HG03469 (cell line): ENCODE measurements around the gene SCIMP.
"Not testable (repeated sequence)": the region's sequence is repeated elsewhere in the genome, so short reads cannot be mapped to it uniquely, and the experiment has no call there.

ENCODE experiments used
- ATAC-seq: cut with Tn5 transposase; IDR thresholded peaks from one replicate; pipeline ENCODE4 v1.9.1; 2021; ENCODE audit warnings: mild to moderate bottlenecking, moderate library complexity, moderate number of reproducible peaks; ENCODE audit not compliant: unreplicated experiment

SCIMP gene

DNA sequence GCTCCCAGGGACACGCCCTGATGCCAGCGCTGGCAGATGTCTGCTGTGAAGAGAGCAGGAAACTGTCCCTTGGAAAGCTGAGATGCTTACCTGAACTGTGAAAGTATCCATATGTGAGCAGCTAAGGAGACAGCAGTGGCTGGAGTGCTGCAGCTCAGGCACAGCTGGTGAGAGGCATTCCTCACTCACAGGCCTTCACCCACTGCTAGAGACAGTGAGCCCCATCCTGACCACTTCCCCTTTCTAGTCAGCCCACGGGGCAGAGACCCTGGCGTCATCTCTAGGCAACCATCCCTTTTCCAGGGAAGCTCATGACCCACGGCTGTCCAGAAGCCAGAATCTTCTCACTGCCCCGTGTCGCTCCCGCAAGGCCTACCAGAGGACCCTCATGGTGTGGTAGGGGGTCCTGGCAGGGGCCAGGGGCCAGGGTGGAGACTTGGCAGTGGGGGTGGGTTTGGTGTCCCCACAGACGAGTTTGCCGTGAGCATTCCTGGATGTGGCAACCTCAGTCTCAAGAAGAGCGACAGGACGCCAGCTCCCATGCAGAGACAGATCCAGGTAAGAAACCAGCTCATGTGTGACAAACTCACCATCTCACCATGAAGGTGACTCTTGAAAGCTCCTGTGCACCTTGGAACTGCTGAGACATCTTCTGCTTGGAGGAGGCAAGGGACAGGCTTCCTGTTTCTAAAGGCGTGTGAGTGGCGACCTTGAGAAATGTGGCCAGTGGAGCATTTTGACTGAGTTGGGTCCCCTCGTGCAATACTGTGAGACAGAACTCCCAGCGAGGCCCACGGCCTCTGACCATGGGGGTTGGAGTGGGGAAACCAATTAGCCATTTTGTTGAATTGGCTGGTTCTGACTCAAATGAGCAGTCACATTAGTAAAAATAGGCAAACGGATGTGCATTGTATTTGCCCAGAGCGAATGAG lies at the start of gene SCIMP:
Gene SCIMP, minus strand, starts transcription at position 216 of the 932 bp plus-strand sequence. Its CDS starts 105 bp downstream, at position 111.
- no peak for ATAC-seq

DNA sequence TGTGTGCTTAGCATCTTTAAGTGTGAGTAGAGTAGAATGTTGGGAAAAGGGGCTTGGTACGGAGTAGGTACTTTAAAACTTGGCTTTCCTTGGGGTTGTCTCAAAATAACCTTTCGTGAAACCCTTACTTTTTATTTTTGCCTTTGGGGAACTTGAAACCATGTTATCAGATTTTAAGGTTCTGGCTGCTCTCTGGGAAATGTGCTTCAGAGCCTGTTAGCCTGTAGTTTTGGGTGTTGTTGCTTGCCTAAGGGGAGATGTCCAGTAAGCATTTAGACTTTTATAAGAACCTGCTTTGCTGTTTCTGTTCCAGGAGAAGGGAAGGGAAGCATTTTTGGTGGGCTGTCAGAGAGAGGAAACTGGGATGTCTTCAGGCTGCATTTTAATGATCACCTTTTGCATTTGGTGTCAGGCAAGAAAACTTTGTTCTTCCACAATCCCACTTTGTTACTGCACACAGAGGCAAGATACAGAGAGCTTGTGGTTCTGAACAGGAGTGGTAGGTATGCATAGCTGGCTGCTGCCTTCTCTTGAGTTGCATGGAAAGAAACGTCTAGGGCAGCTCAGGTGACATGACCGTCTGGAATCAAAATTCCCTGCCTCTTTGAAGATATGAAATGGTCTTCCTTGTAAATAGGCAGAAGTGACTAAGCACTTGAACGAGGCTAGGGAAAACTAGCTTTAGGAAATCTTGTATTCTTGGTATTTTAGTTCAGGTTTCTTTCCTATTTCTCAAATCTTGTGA lies 49.1 kb upstream of the SCIMP start:
- no peak for ATAC-seq

DNA sequence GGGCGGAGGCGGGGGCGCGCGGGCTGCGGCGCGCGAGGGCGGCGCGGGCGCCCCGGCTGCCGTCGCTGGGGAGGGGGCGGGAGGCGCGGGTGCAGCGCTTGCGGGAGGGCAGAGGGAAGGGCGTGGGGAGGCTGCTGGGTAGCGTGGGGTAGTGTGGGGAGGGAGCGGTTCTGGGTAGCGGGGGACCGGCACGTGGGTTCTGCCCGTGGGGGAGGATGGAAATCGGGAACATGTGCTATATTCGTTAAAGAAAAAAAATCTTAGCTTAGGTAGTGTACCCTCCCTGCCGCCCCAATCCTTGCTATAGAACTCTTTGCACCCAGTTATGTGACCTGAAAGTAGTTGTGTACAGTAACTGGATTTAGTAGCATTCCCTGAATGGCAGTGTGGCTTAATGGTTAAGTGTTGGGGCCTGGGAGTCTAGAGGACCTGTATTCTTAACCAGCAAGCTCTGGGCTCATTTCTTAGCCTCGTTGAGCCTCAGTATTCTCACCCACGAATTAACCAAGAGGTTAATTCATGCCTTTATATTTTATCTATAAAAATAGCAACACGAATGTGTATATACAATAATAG lies 48.1 kb upstream of the SCIMP start:
- no peak for ATAC-seq

DNA sequence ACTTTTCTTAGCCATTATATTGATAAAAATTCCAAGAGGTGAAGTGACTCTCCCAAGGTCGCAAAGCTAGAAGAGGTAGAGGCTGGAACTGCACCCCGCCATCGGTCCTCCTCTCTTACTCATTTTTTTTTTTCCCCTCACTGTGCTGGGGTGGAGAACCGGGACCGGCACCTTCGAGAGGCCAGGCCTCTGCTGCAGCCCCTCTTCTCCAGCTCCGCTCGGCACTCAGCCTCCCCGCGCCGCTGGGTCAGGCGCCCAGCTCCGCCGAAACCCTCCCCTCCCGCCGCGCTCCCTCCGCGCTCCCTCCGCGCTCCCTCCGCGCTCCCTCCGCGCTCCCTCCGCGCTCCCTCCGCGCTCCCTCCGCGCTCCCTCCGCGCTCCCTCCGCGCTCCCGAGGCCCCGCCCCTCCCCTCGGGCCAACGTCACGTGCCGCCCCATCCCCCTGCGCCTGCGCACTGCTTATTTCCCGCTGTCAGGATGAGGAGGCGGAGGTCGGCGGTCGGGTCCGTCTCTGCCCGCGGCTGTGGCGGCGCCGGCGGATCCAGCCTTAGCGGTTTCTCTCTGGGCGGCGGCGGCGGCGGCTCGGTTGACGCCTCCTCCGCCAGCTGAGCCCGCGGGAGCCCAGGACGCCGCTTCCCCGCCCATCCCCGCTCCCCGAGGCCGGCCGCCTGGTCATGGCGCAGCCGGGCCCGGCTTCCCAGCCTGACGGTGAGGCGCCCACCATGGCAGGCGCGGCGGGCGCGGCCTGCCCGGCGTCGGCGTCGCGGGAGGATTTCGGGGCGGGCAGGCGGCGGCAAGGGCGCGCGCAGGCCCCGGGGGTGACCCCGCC lies 47.4 kb upstream of the SCIMP start, which contains the start of gene RABEP1:
Gene RABEP1, plus strand, starts transcription at position 471 of the 828 bp plus-strand sequence. Its CDS starts 203 bp downstream, at position 674.
- no peak for ATAC-seq

DNA sequence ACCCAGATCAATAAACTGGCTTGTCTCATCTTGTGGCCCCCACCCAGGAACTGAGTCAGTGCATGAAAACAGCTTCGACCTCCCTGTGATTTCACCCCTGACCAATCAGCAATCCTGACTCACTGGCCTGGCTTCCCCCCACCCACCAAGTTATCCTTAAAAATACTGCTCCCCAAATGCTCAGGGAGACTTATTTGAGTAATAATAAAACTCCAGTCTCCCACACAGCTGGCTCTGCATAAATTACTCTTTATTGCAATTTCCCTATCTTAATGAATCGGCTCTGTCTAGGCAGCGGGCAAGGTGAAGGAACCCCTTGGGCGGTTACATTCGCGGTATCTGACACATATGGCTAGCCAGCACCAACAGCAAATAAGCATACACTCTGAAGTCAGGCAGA lies 37.7 kb upstream of the SCIMP start:
- no peak for ATAC-seq

DNA sequence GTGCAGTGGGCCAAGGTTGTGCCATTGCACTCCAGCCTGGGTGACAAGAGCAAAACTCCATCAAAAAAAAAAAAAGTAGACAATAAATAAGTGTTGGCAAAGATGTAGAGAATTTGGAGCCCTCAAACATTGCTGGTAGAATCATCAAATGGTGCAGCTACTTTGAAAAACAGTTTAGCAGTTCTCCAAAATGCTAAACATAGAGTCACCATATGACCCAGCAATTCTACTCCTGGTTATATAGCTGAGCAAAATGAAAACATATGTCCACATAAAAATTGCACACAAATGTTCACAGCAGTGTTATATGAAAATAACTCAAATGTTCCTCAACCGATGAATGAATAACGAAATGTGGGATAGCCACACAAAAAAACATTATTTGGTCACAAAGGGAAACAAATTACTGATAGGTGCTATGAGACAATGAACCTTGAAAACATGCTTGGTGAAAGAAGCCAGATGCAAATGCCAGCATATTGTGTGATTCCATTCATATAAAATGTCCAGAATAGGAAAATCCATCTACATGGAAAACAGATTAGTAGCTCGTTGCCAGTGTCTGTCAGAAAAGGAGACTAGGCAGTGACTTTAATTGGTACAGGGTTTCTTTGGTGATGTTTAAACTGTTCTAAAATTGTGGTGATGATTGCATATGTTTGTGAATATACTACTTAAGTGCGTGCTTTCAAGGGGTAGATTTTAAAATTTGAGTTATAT lies 34.7 kb upstream of the SCIMP start:
- ATAC-seq: no peak

DNA sequence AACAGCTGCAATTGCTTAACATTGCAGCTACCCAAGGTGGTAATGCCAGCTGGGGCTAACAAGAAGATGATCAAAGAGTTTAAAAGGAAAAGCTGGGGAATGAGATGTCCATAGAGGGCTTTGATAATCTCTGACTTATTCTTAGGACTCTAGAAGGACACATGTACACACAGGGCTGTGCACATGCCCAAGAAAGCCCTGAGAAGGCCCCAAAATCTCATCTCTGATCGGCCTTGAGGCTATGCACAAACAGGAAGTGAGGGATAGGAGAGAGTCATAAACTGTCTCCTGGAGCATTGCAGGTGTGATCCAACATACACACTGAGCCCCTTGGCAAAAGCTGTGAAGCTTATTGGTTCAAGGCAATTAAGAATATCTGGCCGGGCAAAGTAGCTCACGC lies 30.2 kb upstream of the SCIMP start:
- ATAC-seq: no peak

DNA sequence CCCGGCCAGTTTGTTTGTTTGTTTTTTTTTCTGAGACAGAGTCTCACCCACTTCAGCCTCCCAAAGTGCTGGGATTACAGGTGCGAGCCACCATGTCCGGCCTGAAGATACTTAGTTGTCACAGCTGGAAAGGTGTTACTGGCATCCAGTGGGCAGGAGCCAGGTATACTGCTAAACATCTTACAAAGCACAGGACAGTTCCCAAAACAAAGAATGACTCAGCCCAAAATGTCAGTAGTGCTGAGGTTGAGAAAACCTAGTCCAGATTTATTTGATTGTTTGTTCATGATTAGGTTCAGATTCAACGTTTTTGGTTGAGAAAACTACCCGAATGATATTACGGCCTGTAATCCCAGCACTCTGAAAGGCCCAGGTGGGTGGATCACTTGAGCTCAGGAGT lies 28.8 kb upstream of the SCIMP start:
- no peak for ATAC-seq

DNA sequence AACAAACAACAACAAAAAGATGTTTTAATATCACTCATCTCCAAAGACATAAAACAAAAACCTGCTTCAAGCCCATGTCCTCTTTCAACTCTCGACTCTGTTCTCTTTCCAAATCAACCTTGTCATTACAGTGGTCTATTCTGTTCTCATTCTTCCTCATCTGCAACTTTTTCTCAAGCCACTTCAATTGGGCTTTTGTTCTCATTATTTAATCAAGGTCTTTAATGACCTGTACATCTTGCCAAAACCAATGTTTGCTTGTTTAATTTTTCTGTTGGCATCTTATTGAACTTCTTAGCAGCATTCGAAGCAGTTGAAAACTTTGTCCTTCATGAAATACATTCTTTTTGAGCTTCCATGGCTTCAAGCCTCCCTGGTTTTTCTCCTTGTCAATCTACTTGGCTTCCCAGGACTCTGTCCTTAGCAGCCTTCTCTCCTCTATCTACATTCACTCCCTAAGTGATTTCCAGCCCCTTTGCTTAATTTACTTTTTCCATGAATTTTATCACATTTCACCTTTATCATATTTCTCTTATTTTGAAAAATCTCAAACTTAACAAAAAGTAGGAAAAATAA lies 27.8 kb upstream of the SCIMP start:
- no peak for ATAC-seq

DNA sequence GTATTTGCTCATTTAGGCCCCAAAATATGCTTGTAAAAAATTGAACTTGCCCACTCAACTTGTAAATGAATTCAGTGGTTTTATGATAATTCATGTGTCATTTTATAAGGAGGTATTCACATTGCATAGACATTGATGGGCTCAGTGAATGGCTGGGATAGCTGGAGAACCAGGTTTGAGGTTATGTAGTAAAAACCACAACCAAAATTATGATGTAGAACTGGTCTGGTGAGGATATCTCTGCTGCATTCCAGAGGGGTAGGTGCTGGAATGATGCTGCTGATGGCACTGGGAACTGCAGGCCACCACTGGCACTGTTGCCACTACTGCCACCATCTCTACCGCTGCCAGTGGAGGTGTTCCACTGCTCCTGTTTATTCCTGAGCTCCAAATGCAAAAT lies 25.9 kb upstream of the SCIMP start:
- ATAC-seq: no peak

DNA sequence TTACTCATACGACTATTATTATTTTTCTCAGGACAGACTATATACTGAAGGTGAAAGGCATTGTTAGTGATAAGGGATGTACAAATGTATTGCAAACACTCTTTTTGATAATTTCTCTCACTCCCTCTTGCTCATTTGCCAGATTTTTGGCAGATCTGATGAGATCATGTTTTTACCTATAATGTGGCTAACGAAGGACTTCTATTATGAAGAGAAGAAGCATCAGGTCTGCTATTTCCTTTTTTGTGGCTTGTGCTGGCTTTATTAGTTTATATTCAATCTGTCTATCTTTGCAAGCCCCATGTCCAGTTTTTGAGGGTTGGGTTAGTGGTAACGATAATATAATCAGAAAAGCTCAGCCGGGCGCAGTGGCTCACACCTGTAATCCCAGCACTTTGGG lies 22.5 kb upstream of the SCIMP start:
- no peak for ATAC-seq

DNA sequence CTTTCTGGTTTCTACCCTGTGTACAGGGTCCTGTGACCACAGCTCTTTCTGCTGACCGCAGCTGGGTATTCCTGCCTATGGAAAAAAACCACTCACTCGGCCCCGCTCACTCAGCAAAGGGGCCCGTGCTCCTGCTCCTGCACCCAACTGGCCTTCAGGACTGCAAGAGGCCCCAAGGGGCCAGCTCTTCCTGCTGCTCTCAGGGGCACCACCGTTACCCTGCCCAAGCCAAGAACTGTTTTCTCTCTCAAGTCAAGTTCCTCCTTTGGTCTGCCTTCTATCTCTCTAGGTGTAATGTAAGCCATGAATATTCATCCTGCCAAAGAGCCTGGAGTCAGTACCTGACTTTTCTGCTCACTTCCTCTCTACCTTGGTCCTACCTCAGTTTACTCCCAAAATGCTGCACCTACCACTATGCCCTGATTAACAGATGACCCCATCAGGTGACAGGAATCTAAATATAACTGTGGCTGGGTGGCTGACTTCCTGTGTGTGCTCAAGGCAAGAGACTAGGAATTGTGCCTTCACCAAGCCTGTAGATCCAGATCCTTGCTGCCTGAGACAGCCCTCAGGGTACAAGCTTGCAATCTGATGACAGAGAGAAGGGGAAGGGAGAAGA lies 20.4 kb upstream of the SCIMP start:
- no peak for ATAC-seq

DNA sequence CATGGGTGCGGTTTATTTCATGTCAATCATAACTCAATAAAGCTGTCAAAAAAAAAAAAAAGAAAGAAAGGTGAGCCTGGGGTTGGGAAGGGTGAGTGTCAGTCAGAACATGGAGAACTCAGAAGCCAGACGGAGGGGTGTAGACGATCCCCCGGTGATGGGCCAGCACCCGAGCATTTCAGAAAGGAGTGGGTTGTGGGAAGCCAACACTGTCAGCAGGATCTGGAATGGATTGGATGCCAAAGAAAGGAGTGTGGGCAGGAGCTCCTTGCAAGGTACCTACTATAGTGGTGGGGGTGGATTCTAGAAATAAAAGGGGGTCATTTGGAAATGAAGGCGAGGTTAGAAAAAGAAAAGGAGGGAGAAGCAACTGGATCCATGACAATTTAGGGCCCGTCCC lies 19.8 kb upstream of the SCIMP start:
- no peak for ATAC-seq

DNA sequence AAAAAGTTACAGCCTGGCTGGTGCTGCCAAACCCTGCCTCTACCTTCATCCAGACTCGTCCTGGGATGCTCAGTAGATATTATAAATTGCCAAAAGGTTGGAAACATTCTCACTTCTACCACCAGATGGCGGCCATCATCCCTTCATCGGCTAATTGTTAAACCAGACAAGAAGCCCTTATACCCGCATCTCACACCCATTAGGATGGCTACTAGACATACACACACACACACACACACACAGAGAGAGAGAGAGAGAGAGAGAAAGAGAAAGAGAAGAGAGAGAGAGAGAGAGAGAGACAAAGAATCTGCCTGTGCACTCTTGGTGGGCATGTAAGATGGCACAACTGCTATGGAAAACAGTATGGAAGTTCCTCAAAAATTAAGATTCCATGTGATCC lies 15.0 kb upstream of the SCIMP start:
- no peak for ATAC-seq

DNA sequence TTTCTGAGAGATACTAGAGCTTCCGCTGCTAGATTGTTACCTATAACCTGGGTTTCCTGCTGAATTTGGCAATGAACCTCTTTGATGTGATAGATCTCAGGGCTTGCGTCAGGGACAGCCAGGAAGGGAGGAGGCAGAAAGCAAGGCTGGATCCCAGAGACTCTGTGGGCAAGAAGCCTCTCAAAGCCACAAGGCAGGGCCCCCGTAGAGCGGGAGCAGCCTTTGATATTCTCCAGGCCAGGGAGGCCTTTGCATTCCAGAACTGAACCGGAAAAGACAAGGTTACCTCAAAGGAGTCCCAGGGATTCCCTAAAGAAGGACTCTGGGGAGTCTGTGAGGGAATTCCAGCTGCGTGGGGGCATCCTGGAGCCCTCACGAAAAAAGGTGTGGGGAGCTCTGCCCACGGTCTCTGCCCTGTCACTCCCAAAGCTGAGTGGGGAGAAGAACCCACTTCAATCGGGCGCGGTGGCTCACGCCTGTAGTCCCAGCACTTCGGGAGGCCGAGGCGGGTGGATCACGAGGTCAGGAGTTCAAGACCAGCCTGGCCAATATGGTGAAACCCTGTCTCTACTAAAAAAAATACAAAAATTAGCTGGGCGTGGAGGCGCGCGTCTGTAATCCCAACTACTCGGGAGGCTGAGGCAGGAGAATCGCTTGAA lies 14.3 kb upstream of the SCIMP start:
- ATAC-seq: no peak

DNA sequence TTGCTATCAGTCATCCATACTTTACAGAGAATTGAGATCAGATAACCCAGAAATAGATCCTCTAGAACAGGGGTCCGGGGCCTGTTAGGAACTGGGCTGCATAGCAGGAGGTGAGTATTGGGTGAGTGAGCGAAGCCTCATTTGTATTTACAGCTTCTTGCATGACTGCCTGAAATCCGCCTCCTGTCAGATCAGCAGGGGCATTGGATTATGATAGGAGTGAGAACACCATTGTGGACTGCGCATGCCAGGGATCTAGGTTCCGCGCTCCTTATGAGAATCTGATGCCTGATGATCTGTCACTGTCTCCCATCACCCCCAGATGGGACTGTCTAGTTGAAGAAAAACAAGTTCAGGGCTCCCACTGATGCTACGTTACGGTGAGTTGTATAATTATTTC lies 13.0 kb upstream of the SCIMP start:
- no peak for ATAC-seq

DNA sequence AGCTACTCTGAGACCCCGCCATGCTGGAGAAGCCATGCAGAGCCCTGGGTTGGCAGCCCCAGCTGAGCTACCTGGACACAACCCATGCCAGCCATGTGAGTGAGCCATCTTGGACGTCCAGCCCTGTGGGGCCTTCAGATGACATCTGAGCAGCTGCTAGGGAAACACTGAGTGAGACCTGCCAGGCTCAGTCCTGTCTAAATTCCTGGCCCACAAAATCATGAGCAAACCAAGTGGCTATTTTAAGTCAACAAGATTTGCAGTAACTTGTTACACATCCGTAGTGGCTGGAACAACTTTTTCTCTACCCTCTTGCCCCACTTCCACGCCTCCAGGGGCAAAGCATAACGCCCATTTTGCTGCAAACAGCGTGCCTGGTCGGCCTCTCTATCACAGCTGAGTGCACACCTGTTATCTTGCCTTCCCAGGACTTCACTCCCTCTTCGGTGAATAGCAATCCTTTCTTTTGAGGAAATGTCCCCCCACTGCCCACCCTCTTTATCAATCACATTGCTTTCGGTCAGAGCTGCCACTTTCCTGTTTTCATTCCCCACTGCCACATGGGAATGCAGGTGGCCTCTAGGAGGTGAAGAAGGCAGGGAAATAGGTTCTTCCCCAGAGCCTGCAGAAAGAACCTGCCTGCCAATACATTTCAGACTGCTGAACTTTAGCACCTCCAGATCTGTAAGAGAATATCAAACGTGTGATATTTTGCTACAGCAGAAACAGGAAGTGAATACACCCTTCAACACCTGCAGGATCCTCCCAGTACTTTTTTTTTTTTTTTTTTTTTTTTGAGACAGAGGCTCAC lies 7.4 kb upstream of the SCIMP start:
- no peak for ATAC-seq

DNA sequence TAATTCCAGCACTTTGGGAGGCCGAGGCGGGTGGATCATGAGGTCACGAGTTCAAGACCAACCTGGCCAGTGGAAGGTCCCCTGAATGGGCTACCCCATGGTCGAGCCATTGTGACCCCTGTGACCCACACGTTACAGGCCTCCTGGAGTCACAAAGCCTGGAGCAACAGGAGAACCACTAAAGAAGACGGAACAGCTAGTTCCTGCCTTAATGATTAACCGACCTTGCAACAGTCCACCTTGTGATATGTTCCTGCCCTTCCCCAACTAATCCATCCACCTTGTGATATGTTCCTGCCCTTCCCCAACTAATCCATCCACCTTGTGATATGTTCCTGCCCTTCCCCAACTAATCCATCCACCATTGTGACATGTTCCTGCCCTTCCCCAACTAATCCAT lies 5.1 kb upstream of the SCIMP start:
- ATAC-seq: not testable (repeated sequence)
